GM12801 (cell line): ENCODE measurements around the gene STK38.

Source experiments
- CTCF ChIP-seq: IDR thresholded peaks from one replicate; pipeline ENCODE4 v1.5.1; 2011; ENCODE audit warnings: control low read depth; ENCODE audit not compliant: insufficient read length; ENCODE audit errors: extremely low read depth

The STK38 gene

GRCh38 chr6:36571122-36572043 is 24.1 kb upstream of the STK38 start:
- no peak for TF ChIP-seq CTCF

- TF ChIP-seq CTCF: no peak
Observed at GRCh38 chr6:36570264-36570663, 23.0 kb upstream of the STK38 start.

GRCh38 chr6:36566418-36566905 is 19.2 kb upstream of the STK38 start:
- TF ChIP-seq CTCF: no peak

- no peak for TF ChIP-seq CTCF
Observed at GRCh38 chr6:36563928-36564284, 16.6 kb upstream of the STK38 start.

GRCh38 chr6:36563237-36563927 is 16.1 kb upstream of the STK38 start:
- TF ChIP-seq CTCF: no peak

GRCh38 chr6:36560822-36561221 is 13.5 kb upstream of the STK38 start:
- TF ChIP-seq CTCF: no peak

GRCh38 chr6:36559011-36559793 is 11.9 kb upstream of the STK38 start:
- TF ChIP-seq CTCF: no peak
